GM12873 (cell line): Measurements from ENCODE around the gene AQP4.

Source experiments
- CTCF ChIP-seq: IDR thresholded peaks from 2 replicates; pipeline ENCODE4 v1.5.1; 2012; ENCODE audit warnings: low read depth, mild to moderate bottlenecking, moderate library complexity, low read length, control low read depth; ENCODE audit not compliant: insufficient read depth; ENCODE audit errors: missing control alignments

Gene AQP4

GRCh38 chr18:26863921-26864497 lies 1.5 kb downstream of the AQP4 start:
- TF ChIP-seq CTCF: no peak

GRCh38 chr18:26863122-26863879 lies 2.2 kb downstream of the AQP4 start:
- TF ChIP-seq CTCF: no peak

- no peak for TF ChIP-seq CTCF
These were observed 3.4 kb downstream of the AQP4 start for GRCh38 chr18:26862084-26862483.

- TF ChIP-seq CTCF: no peak
These were observed 11.1 kb downstream of the AQP4 start for GRCh38 chr18:26854292-26854881.

GRCh38 chr18:26853401-26853800 lies 12.1 kb downstream of the AQP4 start:
- no peak for TF ChIP-seq CTCF

- TF ChIP-seq CTCF: no peak
These were observed 21.7 kb downstream of the AQP4 start for GRCh38 chr18:26843760-26844159.

- TF ChIP-seq CTCF: peak; percentile 12
These were observed 24.5 kb downstream of the AQP4 start for GRCh38 chr18:26840965-26841364.
